Measurements from ENCODE around the gene TLCD3B. TPM values are rescaled to one million over a fixed set of nuclear protein-coding genes. Genes with fewer than 3 reads are reported as not detected.

TLCD3B gene
- total RNA-seq, 1 donor from 2014 or later, result not detected

DNA sequence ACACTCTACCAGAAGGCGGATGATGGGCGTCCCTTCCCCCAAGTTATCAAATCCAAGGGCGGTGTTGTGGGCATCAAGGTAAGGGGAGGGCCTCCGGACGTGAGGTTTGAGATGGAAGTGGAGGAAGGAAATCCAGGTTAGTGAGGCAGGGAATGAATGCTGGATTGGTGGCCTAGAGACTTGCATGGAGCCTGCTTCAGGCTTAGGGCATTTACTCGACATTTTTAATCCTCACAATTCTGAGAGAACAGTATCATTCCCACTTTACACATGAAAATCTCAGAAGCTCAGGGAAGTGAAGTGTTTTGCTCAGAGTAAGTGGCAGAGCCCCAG is 36.5 kb upstream of the TLCD3B start:
- TF ChIP-seq, protein P1, sequence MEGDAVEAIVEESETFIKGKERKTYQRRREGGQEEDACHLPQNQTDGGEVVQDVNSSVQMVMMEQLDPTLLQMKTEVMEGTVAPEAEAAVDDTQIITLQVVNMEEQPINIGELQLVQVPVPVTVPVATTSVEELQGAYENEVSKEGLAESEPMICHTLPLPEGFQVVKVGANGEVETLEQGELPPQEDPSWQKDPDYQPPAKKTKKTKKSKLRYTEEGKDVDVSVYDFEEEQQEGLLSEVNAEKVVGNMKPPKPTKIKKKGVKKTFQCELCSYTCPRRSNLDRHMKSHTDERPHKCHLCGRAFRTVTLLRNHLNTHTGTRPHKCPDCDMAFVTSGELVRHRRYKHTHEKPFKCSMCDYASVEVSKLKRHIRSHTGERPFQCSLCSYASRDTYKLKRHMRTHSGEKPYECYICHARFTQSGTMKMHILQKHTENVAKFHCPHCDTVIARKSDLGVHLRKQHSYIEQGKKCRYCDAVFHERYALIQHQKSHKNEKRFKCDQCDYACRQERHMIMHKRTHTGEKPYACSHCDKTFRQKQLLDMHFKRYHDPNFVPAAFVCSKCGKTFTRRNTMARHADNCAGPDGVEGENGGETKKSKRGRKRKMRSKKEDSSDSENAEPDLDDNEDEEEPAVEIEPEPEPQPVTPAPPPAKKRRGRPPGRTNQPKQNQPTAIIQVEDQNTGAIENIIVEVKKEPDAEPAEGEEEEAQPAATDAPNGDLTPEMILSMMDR (IDR thresholded peaks at IDR 0.05; ENCODE audit: borderline replicate concordance), result no peak
- no peaks in the 10 kb centered on the region for H3K9me3 ChIP-seq (replicated peaks)
- H3K4me1 ChIP-seq, result peaks cover 87% of the 10 kb centered on the region
- intact Hi-C loops (cut with micrococcal nuclease), result no loop called here
- H3K27me3 ChIP-seq (ENCODE audit: low read depth), result no peaks in the 10 kb centered on the region
- peaks cover 59% of the 10 kb centered on the region for H3K36me3 ChIP-seq
- peak overlapping the region; percentile 100 for H3K27ac ChIP-seq (replicated peaks)
- H3K4me3 ChIP-seq, result peak overlapping the region; percentile 93
- DNase-seq, result no peak

DNA sequence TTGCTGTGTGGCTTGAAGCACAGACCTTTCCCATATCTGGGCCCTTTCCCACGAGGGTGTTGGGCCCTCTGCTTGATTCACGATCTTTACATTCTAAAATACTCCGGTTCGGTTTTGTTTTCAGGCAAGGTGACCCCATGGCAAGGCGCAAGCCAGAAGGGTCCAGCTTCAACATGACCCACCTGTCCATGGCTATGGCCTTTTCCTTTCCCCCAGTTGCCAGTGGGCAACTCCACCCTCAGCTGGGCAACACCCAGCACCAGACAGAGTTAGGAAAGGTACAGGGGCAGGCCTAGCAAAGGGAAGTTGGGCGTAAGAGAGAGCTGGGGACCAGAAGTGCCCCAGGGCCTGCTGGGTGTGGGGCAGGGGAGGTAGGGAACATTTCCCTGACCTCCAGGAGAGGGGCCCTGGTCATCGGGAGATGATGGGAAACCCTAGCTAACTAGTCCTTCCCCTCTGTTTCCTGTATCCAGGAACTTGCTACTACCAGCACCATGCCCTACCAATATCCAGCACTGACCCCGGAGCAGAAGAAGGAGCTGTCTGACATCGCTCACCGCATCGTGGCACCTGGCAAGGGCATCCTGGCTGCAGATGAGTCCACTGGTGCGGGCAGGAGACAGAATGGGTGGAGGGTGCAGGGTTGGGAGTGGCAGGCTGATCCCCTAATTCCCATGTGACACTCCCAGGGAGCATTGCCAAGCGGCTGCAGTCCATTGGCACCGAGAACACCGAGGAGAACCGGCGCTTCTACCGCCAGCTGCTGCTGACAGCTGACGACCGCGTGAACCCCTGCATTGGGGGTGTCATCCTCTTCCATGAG is 35.9 kb upstream of the TLCD3B start:
- H3K27ac ChIP-seq (replicated peaks), result peak overlapping the region; percentile 100
- no peaks in the 10 kb centered on the region for H3K27me3 ChIP-seq (ENCODE audit: low read depth)
- H3K36me3 ChIP-seq, result peaks cover 53% of the 10 kb centered on the region
- TF ChIP-seq, protein P1 (IDR thresholded peaks at IDR 0.05; ENCODE audit: borderline replicate concordance), result no peak
- no peaks in the 10 kb centered on the region for H3K9me3 ChIP-seq (replicated peaks)
- peak overlapping the region; percentile 93 for H3K4me3 ChIP-seq
- intact Hi-C loops (cut with micrococcal nuclease), result no loop called here
- H3K4me1 ChIP-seq, result peaks cover 87% of the 10 kb centered on the region
- DNase-seq, result peak; percentile 55

DNA sequence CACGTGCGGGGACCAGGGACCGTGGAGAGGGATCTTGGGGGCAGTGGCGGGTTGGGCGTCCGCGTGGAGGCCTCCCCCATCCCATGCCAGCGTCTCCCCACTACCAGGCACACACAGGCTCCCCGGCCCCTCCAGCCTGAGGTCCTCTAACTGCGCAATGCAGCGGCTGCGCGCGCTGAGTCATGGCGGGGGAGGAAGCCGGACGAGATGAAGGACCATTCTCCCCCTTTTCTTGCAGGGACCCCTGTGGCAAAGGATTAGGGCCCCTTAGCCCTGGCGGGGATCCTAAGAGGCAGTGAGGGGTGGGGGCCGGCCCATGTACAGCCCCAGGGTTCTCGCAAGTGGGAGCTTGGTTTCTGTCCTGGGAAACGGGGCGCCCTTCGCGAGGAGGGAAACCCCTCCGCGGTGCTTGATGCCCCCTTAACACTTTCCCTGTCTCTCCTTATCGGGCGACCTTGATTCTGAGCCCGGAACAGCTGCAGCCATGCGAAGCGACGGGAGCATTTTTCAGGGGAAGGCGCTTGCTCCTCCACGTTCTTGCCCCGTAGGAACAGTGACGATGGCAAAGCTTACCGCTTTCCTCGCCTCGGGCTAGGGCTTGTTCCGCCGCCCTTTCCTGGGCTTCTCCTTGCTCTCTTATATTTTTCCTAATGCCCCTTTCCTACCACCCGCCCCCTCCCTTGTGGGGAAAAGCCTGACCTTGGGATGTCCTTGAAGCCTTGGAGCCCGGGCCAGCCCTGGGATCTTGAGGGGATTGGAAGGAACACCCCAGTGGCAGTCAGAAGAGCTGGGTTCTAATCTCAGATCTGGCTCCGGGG is 35.1 kb upstream of the TLCD3B start:
- H3K27ac ChIP-seq (replicated peaks), result peak overlapping the region; percentile 100
- H3K9me3 ChIP-seq (replicated peaks), result no peaks in the 10 kb centered on the region
- peaks cover 84% of the 10 kb centered on the region for H3K4me1 ChIP-seq
- peak overlapping the region; percentile 93 for H3K4me3 ChIP-seq
- peaks cover 45% of the 10 kb centered on the region for H3K36me3 ChIP-seq
- intact Hi-C loops (cut with micrococcal nuclease), result no loop called here
- TF ChIP-seq, protein P1 (IDR thresholded peaks at IDR 0.05; ENCODE audit: borderline replicate concordance), result no peak
- DNase-seq, result no peak
- H3K27me3 ChIP-seq (ENCODE audit: low read depth), result no peaks in the 10 kb centered on the region

DNA sequence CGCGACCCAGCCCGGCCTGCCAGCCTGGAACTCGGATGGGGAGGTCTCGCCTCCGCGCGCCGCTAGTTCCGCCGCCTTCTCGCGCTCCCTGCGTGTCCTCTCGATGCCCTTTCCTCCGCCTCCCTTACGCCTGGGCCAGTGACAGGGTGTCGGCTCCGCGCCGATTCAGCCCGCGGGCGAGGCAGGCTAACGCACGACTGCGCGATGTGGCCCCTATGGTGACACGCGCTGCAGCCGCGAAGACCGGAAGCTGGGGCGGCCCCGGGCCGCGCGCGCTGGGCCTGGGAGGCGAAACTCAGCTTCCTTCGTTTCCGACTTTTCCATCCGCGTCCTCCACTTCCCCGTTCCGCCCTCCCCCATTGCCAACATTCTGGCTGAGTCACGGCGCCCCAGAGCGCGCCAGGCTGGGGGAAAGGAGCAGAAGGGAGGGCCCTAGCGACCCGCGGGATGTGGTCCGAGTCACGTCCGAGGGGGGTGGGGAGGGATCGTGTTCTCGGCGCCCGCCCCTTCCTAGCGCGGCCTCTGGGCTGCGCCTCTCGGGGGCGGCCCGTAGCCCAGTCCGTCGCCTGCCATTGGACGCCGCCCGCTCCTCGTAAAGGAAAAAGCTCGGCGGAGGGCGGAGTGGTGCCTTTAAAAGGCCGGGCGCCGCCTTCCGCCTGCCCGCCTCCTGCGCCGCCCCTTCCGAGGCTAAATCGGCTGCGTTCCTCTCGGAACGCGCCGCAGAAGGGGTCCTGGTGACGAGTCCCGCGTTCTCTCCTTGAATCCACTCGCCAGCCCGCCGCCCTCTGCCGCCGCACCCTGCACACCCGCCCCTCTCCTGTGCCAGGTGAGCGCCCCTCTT is 34.3 kb upstream of the TLCD3B start, which contains the start of gene ALDOA:
Gene ALDOA, plus strand, starts transcription at position 659 of the 841 bp plus-strand sequence. CDS start 1,138 bp downstream, outside the sequence.
- TF ChIP-seq, protein P1 (IDR thresholded peaks at IDR 0.05; ENCODE audit: borderline replicate concordance), result no peak
- intact Hi-C loops (cut with micrococcal nuclease), result no loop called here
- peaks cover 85% of the 10 kb centered on the region for H3K4me1 ChIP-seq

DNA sequence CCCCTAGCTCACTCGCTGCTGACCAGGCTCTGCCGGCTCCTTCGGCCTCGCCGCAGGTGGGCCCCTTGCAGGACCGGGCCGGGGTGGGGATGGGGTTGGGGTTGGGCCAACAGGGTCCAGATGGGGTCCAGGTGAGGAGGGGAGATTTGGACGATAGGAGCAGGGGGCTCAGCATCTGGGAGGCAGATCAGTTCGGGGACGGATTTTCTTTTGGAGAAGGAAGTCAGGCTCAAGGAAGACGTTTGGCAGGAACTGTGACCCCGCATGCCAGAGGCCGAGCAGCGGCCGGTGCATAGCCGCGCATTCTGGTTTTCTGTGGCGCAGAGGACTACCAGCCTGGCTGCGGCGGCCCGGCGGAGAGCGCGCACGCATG is 33.6 kb upstream of the TLCD3B start:
- TF ChIP-seq, protein P1 (IDR thresholded peaks at IDR 0.05; ENCODE audit: borderline replicate concordance), result no peak
- DNase-seq, result no peak
- Histone ChIP-seq H3K27ac (replicated peaks) (peak overlapping the region; percentile 100), H3K4me1 (peaks cover 81% of the 10 kb centered on the region), H3K36me3 (peaks cover 31% of the 10 kb centered on the region), H3K4me3 (peak overlapping the region; percentile 93), H3K9me3 (replicated peaks) (no peaks in the 10 kb centered on the region), H3K27me3 (ENCODE audit: low read depth) (no peaks in the 10 kb centered on the region)
- intact Hi-C loops (cut with micrococcal nuclease), result no loop called here

More for the DNA sequence above, 34.3 kb upstream of the TLCD3B start, which contains the start of gene ALDOA:
- Histone ChIP-seq H3K4me3 (peak within 1 kb of the TSS; percentile 93), H3K27me3 (ENCODE audit: low read depth) (no peaks in the 10 kb centered on the region), H3K36me3 (peaks cover 37% of the 10 kb centered on the region), H3K9me3 (replicated peaks) (no peaks in the 10 kb centered on the region), H3K27ac (replicated peaks) (peak within 1 kb of the TSS; percentile 100)
- peak; percentile 99 for DNase-seq

Measured in left ventricle myocardium inferior (tissue), 1 donor.